NCI-H748 (cell line): ENCODE results near the gene ADGB.
A peak's percentile ranks its signal among the peaks of the same experiment; 100 is the strongest.
"Not testable (repeated sequence)": the region's sequence is repeated elsewhere in the genome, so short reads cannot be mapped to it uniquely, and the experiment has no call there.

ENCODE experiments used
- DNase-seq: peaks from one replicate; lab custom pipeline; 2025; ENCODE audit not compliant: unreplicated experiment; lab: John Stamatoyannopoulos, UW

The ADGB gene

DNA sequence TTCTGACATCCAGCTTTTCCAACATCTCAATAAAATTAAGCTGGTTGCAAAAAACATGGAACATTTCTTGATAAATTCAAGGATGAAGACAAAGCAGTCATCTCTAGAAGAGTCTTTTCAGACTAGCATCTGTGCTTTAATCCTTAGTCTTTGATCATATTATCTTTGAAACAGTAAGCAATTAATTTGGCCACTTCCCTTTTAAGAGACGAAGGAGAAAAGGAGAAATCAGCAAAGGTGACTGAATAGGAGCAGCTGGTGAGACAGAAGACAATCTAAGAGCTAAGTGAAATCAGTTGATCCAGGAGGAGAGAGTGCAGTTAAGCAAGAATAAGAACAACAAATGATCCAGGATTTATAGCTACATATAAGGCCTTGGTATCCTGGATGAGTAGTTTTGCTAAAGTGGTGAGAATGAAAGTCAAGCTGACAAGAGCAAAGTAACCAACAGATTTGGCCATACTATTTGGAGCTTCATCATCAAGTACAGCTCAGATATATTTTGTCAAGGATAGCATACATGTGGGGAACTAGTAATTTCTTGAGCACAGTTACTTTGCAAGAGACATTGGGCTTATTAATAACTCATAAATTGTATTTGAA is 215.5 kb downstream of the ADGB start:
- DNase-seq: no peak

DNA sequence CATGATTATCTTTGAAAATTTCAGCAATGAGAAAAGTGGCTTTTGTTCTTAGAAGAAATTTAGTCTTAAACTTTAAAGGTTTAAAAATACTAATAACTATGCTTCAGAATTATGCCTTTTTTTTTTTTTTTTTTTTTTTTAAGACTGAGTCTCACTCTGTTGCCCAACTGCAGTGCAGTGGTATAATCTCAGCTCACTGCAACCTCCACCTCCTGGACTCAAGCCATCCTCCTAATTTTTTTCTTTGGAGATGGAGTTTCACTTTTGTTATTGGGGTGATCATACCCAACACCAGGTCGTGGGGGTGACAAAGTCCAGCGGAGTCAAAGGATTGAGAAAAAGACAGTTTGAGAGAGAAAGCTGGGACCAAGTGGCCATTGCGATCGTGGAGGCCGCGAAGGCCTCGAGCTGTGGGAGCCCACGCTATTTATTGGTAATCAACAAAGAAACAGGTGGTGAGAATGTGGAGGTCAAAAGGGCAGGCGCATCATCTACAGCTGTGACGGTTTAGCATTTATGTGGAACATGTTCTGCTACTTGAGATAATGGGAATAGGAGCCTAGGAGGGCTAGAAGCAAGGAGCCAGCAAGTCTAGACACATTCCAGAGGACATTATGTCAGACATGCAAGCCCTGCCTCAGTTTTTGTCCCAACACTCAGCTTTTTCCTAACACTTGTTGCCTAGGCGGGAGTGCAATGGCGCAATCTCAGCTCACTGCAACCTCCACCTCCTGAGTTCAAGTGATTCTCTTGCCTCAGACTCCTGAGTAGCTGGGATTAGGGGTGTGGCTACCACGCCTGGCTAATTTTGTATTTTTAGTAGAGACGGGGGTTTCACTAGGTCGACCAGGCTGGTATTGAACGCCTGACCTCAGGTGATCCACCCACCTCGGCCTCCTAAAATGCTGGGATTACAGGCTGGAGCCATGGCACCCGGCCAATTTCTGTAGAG is 217.0 kb downstream of the ADGB start:
- DNase-seq: not testable (repeated sequence)

DNA sequence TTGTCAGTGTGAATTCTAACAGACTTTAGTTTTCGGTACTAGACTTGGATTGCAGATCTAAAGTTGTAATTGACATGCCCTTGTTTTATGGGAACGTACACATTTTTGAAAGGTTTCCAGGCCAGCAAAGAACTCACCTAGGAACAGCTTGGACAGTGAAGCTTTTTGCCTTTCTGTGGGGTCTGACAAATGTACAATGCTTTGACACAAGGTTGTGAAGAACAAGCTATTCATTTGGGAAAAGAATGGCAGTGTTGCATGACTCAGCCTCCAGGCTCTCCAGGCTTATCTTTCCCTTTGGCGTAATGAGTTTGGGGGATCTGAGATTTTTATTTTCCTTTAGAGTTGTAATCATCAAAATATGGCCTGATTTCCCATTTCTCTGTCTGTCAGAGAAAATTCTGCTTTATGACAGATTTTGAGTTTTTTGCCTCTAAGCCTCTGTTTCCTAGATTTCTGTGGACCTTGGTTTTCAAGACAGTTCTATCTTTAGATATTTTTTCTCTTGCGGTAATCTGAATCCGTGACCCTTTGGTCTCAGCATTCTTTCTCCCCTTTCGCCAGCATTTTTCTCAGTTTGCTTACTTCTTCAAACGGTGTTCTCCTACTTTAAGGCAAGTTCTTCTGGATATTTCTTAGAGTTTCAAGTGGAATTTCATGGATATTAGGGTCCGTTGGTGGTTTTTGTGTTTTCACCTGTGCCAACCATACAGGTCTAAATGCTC is 221.0 kb downstream of the ADGB start:
- DNase-seq: no peak

DNA sequence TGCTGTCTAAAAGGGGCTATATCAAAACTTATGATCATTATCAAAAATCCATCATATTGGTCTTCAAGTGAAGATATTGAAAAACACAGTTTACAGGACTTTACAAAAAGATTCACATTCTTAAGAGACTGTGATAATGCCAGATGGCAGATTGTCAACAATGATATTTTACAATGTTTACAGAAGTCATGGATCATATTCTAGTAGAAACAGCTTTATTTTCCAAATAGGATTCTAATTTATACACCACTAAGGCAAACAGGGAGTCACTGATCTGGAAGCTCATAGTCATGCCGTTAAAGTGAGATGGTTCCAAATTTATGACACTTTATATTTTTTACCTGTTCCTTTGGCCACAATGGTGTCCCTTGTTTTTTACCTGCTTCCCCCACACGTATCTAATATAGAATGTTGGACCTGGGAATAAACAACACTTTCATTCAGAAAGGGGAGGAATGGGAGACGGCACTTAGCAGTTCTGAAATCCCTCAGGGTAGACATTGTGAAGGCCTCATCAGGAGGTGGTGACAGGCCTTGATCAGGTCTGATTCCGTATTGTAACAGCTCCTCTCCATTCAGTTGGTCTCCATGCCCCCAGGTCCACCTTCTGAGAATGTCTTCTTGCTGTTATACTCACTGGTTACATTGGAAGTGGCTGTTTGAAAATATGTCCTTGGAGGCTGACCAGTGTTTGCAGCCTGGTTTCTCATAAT is 228.6 kb downstream of the ADGB start:
- DNase-seq: no peak

DNA sequence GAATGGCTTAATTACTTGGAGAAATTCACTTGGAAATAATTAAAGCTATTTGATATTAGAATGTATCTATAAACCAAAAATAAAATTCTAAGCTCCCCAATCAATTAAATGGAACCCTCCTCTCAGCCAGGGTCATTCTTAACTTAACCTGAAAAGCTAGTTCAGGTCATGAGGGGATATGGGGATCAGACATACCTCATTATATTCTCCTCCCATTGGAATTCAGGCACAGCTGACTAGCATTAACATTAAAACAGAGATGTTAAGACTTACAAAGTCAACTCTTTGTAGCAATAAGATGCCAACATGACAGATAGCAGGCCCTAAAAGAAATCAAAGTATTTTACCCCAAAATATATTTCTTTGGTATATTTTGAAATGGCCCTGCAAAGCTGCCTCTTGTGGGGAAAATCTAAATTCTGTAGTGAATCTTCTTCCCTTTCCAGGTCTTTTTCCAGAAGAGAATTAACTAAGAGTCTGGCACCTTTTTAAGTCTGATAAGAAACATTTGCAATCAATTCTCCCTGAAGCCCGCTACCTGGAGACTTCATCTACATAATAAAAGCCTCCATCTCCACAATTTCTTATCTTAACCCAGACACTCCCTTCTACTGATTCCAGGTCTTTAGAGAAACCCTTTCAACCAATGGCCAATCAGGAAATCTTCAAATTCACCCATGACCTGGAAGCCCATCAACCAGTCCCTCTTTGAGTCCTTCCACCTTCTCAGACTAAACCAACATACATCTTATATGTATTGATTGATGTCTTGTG is 231.2 kb downstream of the ADGB start:
- no peak for DNase-seq

DNA sequence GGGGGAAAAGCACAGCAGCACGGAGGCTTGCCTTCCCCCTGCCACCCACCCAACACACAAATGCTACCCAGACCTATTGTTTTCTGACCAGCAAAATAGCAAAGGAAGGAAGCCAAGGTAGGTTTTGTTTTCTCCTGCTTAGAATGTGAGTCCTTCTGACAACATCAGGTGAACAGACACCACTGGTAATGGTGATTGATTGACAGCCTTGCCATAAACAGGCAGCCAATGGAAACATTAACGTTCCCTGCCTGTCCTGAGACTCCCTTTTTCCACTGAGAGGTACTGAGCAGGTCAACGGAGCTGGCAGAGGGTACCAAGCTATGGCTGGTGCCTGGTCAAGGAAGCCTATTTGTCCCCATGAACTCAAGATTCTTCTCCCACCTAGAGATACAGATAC is 234.4 kb downstream of the ADGB start:
- no peak for DNase-seq

DNA sequence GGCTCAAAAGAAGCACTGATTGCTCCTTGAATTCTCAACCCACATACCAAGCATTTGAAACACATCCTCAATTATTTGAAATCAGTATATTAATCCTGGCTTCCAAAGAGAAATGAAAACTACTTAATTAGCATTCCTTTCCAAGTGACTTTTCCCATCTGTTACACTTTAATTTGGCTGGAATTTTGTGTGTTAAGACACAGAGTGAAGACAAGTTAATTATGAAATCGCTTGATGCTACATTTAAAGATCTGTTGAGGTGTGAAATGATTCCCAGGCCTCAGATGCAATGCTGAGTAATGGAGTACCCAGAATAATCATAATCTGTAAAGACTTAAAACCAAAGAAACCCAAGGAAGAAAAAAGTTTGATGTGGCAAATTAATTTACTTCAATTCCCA is 241.4 kb downstream of the ADGB start:
- DNase-seq: no peak

DNA sequence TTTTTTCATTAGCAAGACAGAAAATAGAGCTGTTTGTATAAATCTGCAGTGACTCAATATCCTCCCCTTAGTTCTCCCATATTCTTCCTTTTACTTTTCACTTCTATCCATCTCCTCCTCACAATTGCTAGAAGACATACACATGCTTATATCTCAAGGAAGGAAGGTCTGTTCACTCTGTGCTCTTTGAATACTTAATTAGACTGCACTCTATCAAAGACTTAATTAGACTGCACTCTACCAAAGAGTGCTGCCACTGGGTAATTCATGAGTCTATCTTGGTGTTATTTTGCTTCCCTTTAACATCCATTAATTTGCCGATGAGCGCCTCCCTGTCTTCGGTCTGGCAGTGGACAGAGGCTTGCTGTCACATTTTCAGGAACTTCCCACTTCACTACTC is 241.9 kb downstream of the ADGB start:
- DNase-seq: no peak

DNA sequence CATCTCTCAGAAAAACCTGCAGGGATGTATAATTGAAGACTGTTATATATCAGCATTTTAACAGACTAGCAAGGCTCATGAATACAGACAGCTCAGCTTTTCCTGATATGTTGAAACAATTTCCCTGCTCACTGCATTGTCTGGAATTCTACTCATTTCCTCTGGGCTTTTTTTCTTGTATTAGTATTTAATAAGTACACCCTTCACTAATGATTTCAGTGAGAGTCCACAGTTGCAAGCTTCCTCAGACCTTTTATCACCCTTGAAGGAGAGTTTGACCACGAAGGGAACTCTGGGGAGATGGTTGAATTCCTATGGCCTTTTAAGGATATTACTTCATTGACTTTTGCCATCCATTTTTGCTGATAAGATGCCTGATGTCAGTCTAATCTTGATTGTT is 248.7 kb downstream of the ADGB start:
- DNase-seq: no peak

DNA sequence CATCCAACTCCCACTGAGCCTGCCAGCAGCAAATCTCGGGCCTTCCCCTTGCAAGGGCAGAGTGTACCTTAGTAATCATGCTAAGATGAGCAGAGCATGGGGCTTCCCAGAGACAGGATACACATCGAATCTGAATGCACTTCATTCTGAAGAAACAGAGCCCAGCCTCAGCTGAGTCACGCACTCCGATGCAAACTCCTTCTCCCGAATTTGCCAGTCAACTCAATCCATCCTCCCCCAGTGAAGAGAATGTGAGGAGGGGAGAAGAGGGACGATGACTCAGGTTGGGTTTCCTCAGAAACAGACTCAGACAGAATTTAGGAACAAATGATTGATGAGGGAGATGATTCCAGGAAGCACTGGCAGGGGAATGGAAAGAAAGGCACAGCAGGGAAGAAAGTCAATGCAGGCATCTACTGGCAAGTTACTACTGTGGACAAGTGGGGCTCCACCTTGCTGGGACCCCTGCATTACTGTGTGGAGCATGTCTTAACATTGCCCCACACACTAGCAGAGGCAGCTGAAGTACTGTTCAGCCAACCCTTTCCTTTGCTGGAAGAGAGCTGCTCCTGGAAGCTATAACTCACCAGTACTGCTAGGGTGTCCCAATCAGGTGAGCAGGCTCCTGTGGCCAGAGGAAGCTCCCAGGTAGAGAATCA is 251.6 kb downstream of the ADGB start:
- DNase-seq: no peak

DNA sequence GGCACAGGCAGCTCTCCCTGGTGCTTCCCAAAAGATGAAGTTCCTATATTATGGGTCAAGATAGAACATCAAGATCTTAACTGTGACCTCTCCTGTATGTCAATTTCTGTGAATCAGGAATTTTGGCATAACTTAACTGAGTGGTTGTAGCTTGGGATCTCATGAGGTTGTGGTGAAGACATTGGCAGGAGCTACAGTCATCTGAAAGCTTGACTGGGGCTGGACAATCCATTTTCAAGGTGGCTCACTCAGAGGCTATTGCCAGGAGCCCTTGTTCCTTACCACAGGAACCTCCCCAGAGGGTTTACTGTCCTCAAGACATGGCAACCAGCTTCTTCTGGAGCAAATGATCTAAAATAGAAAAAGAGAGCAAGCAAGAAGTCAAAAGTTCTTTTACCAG is 252.2 kb downstream of the ADGB start:
- no peak for DNase-seq

DNA sequence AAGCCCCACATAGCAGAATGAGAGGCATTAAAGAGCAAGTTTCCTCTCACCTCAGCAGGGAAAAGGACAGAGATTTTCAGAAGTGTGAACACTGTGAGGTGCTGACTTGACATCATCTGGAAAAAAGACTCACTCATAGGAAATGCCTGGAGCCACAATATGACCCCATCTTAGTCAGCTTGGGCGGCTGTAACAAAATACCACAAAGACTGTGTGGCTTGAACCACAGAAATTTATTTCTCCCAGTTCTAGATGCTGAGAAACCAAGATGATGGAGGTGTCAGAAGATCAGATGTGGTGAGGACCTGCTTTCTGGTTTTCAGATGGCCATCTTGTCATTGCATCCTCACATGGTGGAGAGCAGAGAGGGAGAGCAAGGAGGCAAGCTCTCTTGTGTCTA is 253.1 kb downstream of the ADGB start:
- no peak for DNase-seq

DNA sequence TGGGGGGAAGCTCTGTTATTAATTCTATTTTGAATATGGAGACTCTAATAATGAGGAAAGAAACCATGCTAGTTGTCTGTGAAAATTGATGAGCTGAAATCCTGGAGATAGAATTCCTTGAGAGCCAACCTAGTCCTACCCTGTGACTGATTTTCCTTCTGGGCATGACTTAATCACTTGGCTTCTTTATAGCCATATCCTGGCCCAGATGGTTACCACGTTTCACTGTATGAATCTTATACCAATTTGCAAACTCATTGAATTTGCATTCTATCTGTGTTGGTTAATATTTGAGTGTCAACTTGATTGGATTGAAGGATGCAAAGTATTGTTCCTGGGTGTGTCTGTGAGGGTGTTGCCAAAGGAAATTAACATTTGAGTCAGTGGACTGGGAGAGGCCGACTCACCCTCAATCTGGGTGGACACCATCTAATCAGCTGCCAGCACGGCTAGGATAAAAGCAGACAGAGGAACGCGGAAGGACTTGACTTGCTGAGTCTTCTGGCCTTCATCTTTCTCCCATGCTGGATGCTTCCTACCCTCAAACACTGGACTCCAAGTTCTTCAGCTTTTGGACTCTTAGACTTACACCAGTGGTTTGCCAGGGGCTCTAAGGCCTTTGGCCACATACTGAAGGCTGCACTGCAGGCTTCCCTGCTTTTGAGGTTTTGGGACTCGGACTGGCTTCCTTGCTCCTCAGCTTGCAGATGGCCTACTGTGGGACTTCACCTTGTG is 255.9 kb downstream of the ADGB start:
- not testable (repeated sequence) for DNase-seq

DNA sequence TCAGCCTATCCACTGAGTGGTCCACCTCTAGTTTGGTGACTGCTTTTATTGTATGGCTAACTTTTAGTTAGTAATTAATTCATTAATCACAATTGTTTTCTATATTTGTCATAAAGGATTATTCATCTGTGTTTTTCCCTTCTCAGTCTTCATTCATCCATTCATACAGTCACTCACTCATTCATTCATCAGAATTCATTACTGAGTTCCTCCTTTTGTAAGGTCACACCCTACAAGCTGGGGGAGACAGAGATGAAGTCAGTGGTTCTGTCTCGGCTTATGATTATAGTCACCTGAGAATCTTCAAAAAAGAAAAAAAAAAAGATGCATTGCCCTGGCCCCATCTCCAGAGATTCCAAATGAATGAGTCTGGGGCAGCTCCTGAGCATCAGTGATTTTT is 257.1 kb downstream of the ADGB start:
- no peak for DNase-seq

DNA sequence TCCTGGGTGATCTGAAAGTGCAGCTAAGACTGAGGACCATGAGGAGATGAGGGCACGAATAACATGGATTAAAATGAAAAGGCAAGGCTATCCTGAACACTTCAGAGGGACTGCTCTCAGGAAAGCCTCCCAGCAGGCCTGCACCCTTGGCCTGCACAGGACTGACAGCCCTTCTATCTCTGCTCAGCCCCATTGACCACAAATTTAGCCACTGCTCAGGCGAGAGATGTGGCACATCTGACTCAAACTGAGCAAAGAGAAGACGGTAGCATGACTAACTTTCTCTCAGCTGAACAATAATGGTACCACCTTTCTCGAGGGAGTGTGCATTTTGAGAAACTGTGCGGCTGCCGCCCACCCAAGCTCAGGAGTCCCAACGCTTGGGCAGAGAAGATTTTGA is 257.5 kb downstream of the ADGB start:
- DNase-seq: no peak

DNA sequence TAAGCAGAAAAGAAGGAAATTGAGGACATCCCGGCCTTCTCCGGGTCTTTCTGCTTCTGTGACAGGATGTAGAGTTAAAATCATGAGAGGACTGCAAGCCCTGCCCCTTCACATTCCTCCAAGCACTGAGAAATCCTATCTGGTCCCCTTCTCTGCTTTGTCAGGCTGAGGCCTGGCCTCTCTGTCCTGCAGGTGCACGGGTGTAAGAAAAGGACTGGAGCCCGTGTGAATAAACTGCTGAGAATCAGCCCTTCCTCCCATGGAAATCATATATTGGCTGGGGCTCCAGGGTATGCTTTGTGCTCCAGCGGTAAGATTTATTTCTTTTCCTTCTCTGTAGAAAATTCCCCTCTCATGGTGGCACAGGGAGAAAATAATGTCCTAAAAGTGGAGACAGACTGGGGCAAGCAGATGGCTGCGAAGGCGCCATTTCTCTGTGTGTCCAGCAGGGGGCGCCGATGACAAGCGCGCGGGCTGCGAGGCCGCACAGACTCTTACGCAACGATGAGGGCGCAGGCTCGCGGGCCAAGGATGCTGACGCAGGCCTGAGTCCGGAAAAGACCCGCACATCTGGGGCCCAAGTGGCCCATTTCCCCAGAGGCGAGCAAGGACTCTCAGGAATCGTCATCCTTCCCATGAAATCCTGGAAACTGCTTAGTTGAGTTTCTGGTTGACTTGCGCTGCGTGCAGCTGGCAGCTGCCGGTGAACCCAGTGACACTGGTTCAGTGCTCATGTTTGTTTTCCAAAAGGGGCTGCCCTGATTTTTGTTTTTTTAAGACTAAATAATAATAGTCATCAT is 258.6 kb downstream of the ADGB start:
- peak; percentile 92 for DNase-seq

DNA sequence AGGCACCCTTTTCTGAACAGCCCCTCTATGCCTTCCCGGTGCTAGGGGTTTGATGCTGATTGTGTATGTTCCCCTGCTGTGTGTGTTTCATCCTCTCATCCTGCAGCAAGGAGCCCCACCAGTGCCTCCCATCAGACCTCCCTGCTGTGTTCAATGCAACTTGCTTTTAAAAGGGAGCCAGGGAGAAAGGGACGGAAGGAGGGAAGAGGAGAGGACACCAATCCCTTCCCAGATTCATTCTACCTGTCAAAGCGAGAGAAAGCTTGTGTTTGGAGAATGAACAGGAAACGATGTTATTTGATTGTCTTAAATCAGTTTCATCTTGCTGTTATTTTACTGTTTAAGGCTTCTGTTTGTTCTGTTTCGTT is 259.2 kb downstream of the ADGB start:
- peak; percentile 83 for DNase-seq

DNA sequence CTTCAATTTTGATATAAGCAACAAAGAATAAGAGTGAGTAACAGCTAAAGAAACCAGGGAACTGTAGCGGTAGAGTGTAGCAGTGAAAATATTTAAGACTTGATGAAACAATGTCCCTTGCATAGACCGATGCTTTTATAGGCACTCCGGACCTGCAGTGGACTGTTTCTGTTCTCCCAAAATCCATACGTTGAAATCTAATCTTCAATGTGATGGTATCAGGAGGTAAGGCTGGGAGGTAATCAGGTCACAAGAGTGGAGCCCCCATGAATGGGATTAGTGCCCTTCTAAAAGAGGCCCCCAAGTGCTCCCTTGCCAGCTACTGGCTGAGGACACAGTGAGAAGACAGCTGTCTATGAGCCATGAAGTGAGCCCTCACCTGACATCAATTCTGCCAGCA is 260.4 kb downstream of the ADGB start:
- DNase-seq: no peak
